ENCODE data around the gene KRT39.
A peak's percentile ranks its signal among the peaks of the same experiment; 100 is the strongest.
"Not testable (repeated sequence)": the region's sequence is repeated elsewhere in the genome, so short reads cannot be mapped to it uniquely, and the experiment has no call there.

Gene KRT39

GRCh38 chr17:40966848-40967247 lies at the start of gene KRT39:
Gene KRT39, minus strand, starts transcription at chr17:40966948. Its CDS starts 92 bp downstream, at chr17:40966856.
- no peak for DNase-seq

DNA sequence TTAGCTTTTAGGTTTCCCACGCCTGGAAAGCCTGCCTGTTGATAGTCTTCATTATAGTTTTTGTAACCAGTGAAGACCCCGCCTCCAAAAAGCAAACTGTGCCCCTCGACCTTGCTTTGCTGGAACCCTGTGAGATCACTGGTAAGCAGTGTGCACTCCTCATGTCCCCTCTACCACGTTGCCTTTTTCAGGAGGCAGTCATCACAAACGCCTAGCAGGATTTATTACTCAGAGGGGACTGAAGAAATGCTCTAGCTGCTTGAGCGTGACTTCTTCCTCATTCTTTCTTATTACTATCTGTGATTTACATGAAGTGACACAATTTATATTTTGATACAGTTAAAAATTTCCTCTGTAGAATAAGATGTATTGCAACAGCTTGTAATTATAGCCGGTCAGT lies 48.7 kb upstream of the KRT39 start:
- no peak for DNase-seq

DNA sequence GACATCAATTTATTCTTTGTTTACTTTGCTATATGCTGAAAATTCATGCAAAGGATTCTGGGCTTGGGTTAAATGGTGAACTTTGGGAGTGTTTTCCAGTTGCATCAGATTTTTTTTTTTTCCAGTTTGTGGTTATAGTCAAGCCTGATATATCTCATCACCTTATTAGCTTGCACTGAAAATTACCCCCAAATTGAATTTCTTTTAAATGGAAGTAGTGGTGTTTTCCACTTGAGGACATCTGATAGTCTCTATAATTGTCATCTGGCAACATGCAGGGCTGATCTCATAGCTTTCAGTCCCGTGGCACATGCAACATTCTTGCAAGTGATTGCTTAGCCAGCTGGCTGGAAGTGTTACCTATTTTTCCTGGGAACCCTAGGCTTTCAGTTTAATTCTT lies 46.9 kb upstream of the KRT39 start:
- DNase-seq: no peak

DNA sequence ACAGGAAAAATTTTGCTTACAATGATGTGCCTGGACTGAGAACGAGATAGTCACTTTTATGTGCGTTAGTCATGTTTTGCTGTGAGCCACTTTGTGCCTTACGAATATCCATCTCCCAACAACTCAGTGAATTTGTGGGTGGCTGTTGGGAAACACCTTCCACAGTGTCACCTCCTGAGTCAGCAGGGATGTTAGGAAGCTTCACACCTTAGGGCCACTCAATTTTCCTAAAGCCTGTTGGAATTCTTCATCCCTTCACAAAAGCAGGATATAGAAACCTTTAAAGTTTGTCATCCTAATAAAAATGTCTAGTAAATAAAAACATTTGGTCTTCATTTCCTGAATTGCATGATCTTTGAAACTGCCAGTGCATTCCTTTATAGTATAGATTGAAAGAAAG lies 46.4 kb upstream of the KRT39 start:
- DNase-seq: no peak

DNA sequence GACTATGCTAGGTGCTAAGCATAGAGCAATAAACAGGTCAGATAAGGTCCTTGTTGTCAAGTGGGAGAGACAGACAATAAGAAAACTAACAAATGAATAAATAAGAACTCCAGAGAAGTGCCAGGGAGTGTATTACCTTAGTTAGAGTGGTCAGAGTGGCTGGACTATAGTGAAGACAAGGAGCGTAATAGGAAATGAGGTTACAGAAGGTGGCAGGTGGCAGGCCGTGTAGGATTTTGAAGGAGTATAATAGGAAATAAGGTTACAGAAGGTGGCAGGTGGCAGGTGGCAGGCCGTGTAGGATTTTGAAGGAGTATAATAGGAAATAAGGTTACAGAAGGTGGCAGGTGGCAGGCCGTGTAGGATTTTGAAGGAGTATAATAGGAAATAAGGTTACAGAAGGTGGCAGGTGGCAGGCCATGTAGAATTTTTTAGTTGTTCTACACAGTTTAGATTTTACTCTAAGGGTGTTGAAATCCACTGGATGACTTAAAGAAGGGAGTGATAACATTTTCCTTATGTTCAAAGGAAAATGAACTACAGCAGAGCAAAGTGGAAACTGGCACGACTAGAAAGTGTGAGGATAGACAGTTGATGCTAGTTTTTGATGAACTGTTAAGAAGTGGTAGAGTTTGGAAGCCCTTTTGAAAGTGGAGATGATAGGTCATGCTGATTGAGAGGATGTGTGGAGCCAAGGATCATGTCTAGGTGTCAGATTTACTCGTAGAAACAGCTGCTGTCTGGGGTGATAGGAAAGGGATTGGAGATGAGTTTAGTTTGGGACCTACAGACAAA lies 45.8 kb upstream of the KRT39 start:
- DNase-seq: no peak

- DNase-seq: no peak
Observed at GRCh38 chr17:41010441-41010840, 43.7 kb upstream of the KRT39 start.

DNA sequence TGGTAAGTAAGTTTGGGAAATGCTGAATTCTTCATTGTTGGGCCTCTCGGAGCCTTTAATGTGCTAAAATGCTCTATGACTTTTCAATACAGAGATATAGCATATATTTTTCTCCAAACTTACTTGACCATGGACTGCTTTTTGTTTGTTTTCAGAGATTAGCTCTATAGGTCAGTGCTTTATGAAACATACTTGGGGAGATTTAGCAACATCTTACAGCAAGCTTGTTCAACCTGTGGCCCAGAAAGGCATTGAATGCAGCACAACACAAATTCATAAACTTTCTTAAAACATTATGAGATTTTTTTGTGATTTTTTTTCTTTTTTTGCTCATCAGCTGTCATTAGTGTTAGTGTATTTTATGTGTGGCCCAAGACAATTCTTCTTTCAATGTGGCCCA lies 43.2 kb upstream of the KRT39 start:
- DNase-seq: no peak

DNA sequence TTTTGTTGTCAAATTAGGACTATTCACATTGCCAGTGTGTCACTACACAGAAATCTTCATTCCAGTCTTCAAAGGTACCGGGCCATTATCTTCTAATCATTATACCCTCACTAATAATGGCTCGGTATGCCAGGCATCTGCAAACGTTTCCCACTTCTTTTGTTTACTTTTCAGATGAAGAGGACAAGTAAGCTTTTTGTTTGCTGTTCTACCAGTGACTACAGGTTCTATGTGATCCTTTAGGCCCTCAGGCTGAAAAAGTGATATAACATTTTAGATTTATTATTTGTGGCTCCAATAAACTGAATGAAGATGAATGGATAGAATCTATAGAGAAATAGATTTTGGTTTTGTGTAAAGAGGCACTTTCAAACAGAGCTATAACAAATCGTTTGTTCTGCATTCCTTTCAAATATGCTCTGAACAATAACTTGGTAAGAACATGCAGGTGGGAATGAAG lies 42.6 kb upstream of the KRT39 start:
- DNase-seq: peak; percentile 46

- peak; percentile 83 for DNase-seq
Observed at GRCh38 chr17:41008811-41009210, 42.1 kb upstream of the KRT39 start, which contains the start of gene KRTAP3-1. Gene KRTAP3-1, minus strand, starts transcription at chr17:41009128. Its CDS starts 54 bp downstream, at chr17:41009074.

GRCh38 chr17:41004397-41004796 lies 37.6 kb upstream of the KRT39 start:
- peak; percentile 50 for DNase-seq

DNA sequence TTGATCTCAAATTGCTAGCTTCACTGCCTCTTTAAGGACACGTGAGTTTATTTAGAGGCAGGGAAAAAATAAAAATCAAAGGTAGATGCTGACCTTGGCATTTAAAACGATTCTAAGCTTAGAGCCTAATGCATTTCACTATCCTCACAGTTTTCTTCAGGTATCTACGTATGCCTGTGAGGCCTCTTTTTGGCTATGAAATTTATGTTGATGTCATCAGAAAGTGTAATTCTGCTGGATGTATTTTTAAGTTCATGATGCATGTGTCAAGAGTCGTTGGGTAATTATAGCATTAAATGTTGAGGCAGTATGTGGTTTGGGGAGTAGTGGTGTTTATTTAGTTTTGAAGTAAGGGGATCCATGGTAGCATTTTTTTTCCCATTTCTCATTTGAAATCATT lies 37.2 kb upstream of the KRT39 start:
- no peak for DNase-seq

GRCh38 chr17:41002814-41003213 lies 36.1 kb upstream of the KRT39 start:
- DNase-seq: no peak

DNA sequence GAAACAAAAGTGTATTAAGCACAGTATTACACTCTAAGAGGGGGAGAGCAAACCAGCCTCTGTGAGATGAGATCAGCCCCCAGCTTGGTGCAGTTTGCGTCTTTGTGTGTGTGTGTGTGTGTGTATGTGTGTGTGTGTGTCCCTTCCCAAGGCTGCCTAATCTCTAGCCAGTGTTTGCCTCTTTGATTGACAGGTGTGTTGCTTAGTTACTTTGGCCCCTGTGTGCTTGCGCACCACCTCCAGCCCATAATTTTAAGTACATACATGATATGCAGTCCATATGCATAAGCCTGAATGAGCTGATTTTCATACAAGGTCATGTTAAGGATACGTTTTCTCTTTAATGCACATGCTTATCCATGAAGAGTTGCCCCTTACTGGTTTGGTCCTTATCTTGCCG lies 35.0 kb upstream of the KRT39 start:
- no peak for DNase-seq

GRCh38 chr17:40999563-40999962 lies 32.8 kb upstream of the KRT39 start, which contains the start of gene KRTAP3-2:
Gene KRTAP3-2, minus strand, starts transcription at chr17:40999906. Its CDS starts 53 bp downstream, at chr17:40999853.
- not testable (repeated sequence) for DNase-seq

GRCh38 chr17:40997361-40997760 lies 30.6 kb upstream of the KRT39 start:
- DNase-seq: no peak

- no peak for DNase-seq
Observed at GRCh38 chr17:40996829-40997228, 30.1 kb upstream of the KRT39 start.

- DNase-seq: no peak
Observed at GRCh38 chr17:40995116-40995515, 28.4 kb upstream of the KRT39 start.

DNA sequence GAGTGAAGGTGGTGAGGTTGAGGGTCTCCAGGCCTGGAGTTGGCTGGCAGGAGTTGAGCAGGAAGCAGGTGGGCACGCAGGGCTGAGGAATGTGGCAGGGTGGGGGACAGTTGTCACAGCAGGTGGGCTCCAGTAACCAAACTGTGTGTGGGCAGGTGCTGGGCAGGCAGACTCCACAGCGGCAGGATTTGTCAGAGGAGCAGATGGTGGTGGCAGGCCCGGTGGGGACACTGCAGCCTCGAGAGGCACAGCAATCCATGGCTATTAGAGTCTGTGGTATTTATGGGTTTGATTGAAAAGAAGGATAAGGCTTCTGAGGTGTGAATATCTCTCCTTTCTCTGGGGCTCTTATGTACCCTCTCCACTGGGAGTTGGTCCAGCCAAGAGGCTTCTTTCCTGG lies 27.1 kb upstream of the KRT39 start, which contains the start of gene KRTAP3-3:
KRTAP3-3 (minus strand) TSS at position 326 of the 400 bp plus-strand sequence; CDS start at position 259, 67 bp downstream.
- no peak for DNase-seq

- DNase-seq: no peak
Observed at GRCh38 chr17:40993084-40993483, 26.3 kb upstream of the KRT39 start.

DNA sequence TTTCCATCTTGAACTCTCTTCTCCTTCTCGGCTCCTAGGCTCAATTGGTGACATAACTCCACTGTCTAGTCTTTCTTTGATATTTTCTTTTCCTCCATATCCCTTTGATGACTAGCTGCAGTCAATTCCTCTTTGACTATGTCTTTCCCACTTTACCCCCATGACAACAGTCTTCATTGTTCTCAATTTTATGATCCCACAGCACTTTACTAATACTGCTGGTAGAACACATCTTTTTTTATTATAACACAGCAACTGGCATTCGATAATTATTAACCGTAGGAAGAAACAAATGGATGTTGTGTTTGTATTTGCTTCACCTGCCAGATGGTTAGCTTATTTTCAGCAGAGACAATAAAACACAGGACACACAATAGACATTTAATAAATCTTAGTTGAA lies 25.9 kb upstream of the KRT39 start:
- DNase-seq: no peak

- DNase-seq: no peak
Observed at GRCh38 chr17:40986920-40987319, 20.2 kb upstream of the KRT39 start.

DNA sequence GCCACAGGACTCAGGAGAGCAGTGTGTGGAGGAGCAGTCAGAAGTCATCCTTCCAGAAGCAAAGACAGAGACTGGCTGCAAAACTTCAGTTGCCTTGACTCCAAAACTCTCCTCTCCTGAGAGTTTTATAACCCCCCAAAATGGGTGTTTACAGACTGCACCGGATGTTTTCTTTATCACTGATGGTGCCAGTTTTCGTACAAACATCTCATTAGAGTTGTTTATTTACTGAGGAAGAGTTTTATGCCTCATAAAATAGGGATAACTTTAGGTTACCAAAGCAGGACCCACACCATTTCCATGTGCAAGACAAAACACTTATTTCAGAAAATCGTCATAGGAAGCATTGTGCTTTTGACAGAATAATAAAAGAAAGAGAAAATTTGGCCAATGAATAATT lies 17.5 kb upstream of the KRT39 start, which contains the start of gene KRT40:
KRT40 (minus strand) TSS at position 101 of the 400 bp plus-strand sequence; CDS start at position 48, 53 bp downstream.
- no peak for DNase-seq

DNA sequence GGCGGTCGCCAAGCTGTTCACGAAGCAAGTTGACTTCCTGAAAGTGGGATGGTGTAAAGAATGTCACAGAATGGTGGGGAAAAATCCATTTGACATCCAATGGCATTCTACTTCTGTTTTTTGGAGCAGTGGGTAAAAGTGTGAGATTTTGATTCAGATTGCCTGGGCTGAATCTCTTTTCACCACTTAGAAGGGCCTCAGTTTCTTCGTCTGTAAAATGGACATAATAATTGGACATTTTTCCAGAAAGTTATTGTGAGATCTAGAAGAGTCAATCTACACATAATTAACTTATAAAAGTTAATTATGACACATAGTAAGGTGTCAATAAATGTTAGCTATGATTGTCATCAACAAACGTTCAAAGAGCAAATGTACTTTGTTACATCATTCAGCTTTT lies 14.4 kb upstream of the KRT39 start:
- DNase-seq: no peak

- no peak for DNase-seq
Observed at GRCh38 chr17:40980596-40980995, 13.8 kb upstream of the KRT39 start.

DNA sequence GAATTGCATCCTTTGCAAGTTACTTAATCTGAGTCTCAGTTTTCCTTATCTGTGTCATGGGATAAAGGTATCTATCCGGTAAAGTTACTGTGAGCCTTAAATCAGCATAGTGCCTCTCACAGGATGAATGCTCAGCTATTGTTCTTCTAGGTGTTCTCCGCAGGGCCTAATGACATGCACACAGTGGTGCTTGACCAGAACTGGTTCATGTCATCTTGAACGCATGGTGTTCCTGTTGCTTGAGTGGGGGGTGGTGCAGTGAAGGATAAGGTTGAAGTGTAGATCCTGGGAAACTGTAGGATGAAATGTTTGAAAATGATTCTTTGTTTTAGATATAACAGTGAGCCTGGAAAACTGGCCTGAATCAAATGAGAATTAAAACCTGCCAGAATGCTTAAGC lies 13.4 kb upstream of the KRT39 start:
- DNase-seq: no peak

Measured in NCI-H510A (cell line).